Lower lobe of right lung (tissue), 2 donors: Measurements from ENCODE around the gene ELMO2. TPM values are rescaled to one million over a fixed set of nuclear protein-coding genes. Genes with fewer than 3 reads are reported as not detected.
A peak's percentile ranks its signal among the peaks of the same experiment; 100 is the strongest.

Experiments used
- ATAC-seq, 2 donors: fragments of 200-7000 bp; cut with Tn5 transposase; one replicate each; pipeline ENCODE4 v1.9.1; 2020 to 2022; ENCODE audit warnings: mild to moderate bottlenecking in 2 of 2, moderate library complexity in 2 of 2
- DNase-seq: peaks from one replicate; pipeline ENCODE4 v3.0.0-alpha.2; 2020
- H3K27ac ChIP-seq: fragments of 200-600 bp; one replicate; pipeline ENCODE4 v1.8.0; 2022
- H3K27me3 ChIP-seq: fragments of 200-600 bp; one replicate; pipeline ENCODE4 v1.8.0; 2022; ENCODE audit warnings: low read depth
- H3K36me3 ChIP-seq: fragments of 200-600 bp; one replicate; pipeline ENCODE4 v1.8.0; 2022; ENCODE audit warnings: mild to moderate bottlenecking
- H3K4me1 ChIP-seq: fragments of 200-600 bp; one replicate; pipeline ENCODE4 v1.8.0; 2022
- H3K4me3 ChIP-seq: fragments of 200-600 bp; one replicate; pipeline ENCODE4 v1.8.0; 2022; ENCODE audit warnings: mild to moderate bottlenecking
- H3K9me3 ChIP-seq: fragments of 200-600 bp; one replicate; pipeline ENCODE4 v1.8.0; 2022
- CTCF ChIP-seq: fragments of 200-600 bp; IDR thresholded peaks from one replicate; pipeline ENCODE4 v1.8.0; 2022; ENCODE audit warnings: antibody characterized with exemption, mild to moderate bottlenecking
- intact Hi-C: fragments of 100-400 bp; cut with DNase I; formaldehyde crosslinking; loops from one replicate; pipeline ENCODE4 v1.11.0; 2022
- total RNA-seq: library from RNA; stranded (reverse); fragmentation: NEBNext Ultra II Directional; extraction: Animal tissue kit (Norgen Biotek cat#: 25700); gene quantifications from one replicate; pipeline ENCODE4 v1.2.1, GENCODE V29; 2021
- donor health status: DM: no; HTN: yes; CAD: no; lungs with severe emphysema.

ELMO2 gene
- total RNA-seq, 1 donor from 2014 or later = 61.9 TPM

GRCh38 chr20:46415773-46416172 is 9.4 kb upstream of the ELMO2 start:
- Histone ChIP-seq H3K36me3 (no peaks in the 10 kb centered on the region), H3K4me3 (no peak overlapping the region), H3K27ac (no peak overlapping the region), H3K27me3 (no peaks in the 10 kb centered on the region), H3K9me3 (no peaks in the 10 kb centered on the region), H3K4me1 (peaks cover 1% of the 10 kb centered on the region)
- no peak for TF ChIP-seq CTCF
- intact Hi-C loops = no loop called here
- DNase-seq (no peak), ATAC-seq (no peak)

- no peaks in the 10 kb centered on the region for H3K27me3 ChIP-seq
- peaks cover 4% of the 10 kb centered on the region for H3K4me1 ChIP-seq
- TF ChIP-seq CTCF = no peak
- intact Hi-C loops = no loop called here
- H3K27ac ChIP-seq = no peak overlapping the region
- no peak overlapping the region for H3K4me3 ChIP-seq
- H3K9me3 ChIP-seq = no peaks in the 10 kb centered on the region
- no peaks in the 10 kb centered on the region for H3K36me3 ChIP-seq
- ATAC-seq (no peak), DNase-seq (no peak)
Observed at GRCh38 chr20:46414608-46415007, 8.2 kb upstream of the ELMO2 start.

- Histone ChIP-seq H3K36me3 (no peaks in the 10 kb centered on the region), H3K27me3 (no peaks in the 10 kb centered on the region), H3K4me1 (peaks cover 16% of the 10 kb centered on the region), H3K4me3 (no peak overlapping the region), H3K27ac (no peak overlapping the region), H3K9me3 (no peaks in the 10 kb centered on the region)
- intact Hi-C loops = no loop called here
- no peak for TF ChIP-seq CTCF
- DNase-seq (no peak), ATAC-seq (no peak)
Observed at GRCh38 chr20:46411637-46412036, 5.2 kb upstream of the ELMO2 start.

GRCh38 chr20:46408281-46408731 is 1.9 kb upstream of the ELMO2 start:
- no peaks in the 10 kb centered on the region for H3K36me3 ChIP-seq
- no peaks in the 10 kb centered on the region for H3K27me3 ChIP-seq
- DNase-seq = no peak
- no peaks in the 10 kb centered on the region for H3K9me3 ChIP-seq
- H3K4me1 ChIP-seq = peaks cover 41% of the 10 kb centered on the region
- no peak overlapping the region for H3K27ac ChIP-seq
- ATAC-seq = no peak
- no peak overlapping the region for H3K4me3 ChIP-seq
- intact Hi-C loops = no loop called here
- no peak for TF ChIP-seq CTCF

GRCh38 chr20:46407671-46407996 is 1.2 kb upstream of the ELMO2 start:
- H3K27ac ChIP-seq = peak overlapping the region; percentile 93
- peak overlapping the region; percentile 90 for H3K4me3 ChIP-seq
- DNase-seq = no peak
- ATAC-seq = no peak
- no peak for TF ChIP-seq CTCF
- no peaks in the 10 kb centered on the region for H3K27me3 ChIP-seq
- H3K36me3 ChIP-seq = no peaks in the 10 kb centered on the region
- intact Hi-C loops = no loop called here
- no peaks in the 10 kb centered on the region for H3K9me3 ChIP-seq
- peaks cover 48% of the 10 kb centered on the region for H3K4me1 ChIP-seq
